Effector CD8-positive, alpha-beta T cell (primary cell): Measurements from ENCODE around the gene CAP2.
"Not testable (repeated sequence)": the region's sequence is repeated elsewhere in the genome, so short reads cannot be mapped to it uniquely, and the experiment has no call there.

Experiments used
- DNase-seq: peaks from one replicate; lab custom pipeline; 2025; lab: John Stamatoyannopoulos, UW

The CAP2 gene

DNA sequence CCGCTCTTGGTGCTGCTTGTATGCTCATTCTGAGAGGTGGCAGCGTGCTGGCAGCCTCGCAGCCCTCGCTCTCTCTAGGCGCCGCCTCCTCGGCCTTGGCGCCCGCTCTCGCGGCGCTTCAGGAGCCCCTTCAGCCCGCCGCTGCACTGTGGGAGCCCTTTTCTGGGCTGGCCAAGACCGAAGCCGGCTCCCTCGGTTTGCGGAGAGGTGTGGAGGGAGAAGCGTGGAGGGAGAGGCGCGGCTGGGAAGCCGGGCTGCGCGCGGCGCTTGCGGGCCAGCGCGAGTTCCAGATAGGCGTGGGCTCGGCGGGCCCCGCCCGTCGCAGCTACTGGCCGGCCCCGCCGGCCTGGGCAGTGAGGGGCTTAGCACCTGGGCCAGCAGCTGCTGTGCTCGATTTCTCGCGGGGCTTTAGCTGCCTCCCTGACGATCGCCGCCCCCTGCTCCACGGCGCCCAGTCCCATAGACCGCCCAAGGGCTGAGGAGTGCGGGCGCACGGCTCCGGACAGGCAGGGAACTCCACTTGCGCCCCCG, 187.2 kb downstream of the CAP2 start:
- DNase-seq = peak; percentile 4

DNA sequence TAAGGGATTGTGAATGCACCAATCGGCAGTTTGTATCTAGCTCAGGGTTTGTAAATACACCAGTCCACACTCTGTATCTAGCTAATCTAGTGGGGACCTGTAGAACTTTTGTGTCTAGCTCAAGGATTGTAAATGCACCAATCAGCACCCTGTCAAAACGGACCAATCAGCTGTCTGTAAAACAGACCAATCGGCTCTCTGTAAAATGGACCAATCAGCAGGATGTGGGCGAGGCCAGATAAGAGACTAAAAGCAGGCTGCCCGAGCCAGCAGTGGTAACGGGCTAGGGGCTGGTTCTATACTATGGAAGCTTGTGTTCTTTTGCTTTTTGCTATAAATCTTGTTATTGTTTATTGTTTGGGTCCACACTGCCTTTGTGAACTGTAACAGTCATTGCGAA, 187.9 kb downstream of the CAP2 start:
- DNase-seq = not testable (repeated sequence)

DNA sequence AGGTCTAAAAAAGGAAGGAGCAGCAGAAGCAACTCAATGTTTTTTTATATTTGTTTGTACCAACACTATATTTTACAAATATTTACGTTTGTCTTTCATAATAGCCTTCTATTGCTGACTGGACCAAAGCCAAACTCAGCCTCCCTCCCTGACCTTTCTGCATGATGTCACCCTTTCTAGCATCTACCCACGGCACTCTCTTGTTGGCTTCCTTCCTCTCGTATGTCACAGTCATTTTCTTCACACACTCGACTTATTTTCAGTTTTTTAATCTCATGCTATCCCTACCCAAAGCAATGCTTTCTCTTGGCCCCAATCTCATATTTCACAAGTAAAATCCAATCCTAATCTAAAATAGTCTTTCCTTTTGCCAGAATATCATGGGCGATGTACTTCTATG, 190.4 kb downstream of the CAP2 start:
- DNase-seq = no peak

DNA sequence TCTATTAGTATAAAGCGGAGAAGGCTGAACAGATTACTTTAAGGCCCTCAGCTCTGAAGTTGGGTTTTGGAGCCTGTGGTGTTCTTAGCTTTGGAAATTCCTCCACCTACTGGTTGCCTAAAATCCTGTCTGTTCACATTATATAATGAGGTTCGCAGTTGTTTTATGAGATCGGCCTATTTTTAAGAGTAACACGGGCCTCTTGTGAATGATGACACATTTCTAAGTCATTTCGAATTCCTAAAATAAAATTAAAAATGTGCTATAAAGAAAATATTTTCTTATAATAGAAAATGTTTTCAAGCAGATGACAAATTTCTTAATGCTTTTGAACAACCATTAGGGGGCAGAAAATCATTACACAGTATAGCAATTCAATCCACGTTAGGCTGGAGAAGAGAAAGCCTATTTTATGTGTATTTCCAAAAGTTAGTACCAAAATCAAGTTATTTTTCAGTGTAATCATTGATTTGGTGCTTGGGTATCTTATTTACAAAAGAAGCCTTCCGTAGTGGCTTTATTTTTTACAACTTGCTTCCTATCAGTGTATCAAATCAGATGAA, 190.9 kb downstream of the CAP2 start:
- no peak for DNase-seq

DNA sequence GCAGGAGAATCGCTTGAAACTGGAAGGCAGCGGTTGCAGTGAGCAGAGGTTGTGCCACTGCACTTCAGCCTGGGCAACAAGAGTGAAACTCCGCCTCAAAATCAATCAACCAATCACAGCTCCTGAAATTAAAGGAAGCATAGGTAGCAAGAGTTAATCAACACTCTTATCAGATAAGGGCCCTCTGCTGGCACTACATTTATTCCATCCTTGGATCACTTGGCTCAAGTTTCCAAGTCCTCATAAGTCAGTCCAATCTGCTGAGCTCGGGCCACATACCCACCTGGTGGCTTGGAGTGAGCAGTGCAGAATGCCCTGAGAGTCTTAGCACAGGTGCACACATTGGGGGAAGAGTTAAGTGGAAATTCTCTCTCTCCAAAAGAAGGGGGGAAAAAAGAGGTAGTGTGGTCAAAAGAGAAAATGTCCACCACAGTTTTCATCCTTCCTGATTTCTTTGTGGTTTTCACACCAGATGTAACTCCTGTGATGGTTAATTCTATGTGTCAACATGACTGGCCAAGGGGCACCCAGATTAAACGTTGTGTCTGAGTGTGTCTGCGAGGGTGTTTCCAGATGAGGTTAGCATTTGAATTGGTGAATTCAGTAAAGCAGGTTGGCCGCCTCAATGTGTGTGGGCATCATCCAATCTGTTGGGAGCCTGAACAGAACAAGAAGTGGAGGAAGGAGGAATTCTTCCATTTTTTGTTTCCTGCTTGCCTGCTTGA, 192.5 kb downstream of the CAP2 start:
- no peak for DNase-seq

DNA sequence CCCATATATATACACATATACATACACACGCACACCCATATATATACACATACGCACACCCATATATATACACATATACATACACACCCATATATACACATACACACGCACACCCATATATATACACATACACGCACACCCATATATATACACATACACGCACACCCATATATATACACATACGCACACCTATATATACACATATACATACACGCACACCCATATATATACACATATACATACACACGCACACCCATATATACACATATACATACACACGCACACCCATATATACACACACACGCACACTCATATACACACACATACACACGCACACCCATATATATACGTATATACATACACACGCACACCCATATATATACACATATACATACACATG, 193.2 kb downstream of the CAP2 start:
- DNase-seq = not testable (repeated sequence)

DNA sequence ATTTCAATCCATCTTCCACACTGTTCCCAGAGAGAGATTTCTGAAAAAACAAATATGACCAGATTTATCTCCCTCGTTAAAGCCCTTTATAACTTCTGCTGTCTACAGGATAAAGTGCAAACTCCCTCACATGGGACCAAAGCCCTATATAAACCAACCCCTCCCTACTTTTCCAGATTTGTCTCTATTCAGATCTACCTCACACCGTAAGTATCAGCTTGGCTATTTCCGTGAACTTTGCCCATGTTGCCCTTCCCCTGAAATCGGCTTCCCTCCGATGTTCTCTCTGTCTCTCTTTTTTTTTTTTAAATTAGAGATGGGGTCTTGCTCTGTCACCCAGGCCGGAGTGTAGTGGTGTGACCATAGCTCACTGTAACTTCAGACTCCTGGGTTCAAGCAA, 194.6 kb downstream of the CAP2 start:
- no peak for DNase-seq

DNA sequence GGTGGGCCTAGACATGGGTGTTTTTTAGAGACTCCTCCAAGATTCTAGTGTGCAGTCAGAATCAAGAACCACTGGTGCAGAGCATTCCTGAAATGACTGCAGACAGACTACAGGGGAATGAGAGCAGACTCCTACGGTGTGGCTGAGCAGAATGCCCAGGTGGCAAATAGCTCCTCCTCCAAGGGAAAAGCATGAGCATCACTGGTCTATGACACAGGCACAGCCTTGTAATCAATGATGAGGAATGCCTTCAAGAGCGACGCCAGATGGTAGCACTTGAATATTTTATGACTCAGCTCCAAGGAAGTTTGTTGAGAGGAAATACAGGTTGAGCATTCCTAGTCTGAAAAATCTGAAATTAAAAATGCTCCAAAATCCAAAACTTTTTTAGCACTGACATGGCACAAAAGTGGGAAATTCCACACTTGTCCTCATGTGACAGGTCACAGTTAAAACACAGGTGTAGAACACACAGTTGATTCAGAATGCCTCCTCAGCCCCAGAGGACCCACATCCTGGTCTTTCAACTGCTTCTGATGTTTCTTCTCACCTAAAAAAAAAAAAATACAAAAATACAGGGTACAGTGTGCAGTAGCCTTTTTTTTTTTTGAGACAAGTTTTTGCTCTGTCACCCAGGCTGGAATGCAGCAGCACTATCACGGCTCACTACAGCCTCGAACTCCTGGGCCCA, 196.2 kb downstream of the CAP2 start:
- DNase-seq = no peak

DNA sequence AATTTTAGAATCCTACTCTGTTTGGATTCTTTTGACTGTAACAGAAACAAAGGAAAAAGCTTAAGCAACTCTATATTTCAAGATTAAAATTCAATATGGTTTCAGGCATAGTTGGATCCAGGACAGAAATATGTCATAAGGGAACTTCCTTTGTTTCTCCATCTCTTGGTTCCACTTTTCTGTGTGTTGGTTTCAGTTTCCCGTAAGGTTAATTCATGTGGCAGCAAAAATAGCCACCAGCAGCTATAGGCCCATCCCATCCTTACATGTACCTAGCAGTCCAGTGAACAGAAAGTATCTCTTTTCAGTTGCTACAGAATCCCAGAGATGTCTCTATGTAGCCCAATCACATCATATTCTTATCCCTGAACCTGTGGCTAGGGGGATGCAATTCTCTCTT, 197.9 kb downstream of the CAP2 start:
- DNase-seq = no peak

DNA sequence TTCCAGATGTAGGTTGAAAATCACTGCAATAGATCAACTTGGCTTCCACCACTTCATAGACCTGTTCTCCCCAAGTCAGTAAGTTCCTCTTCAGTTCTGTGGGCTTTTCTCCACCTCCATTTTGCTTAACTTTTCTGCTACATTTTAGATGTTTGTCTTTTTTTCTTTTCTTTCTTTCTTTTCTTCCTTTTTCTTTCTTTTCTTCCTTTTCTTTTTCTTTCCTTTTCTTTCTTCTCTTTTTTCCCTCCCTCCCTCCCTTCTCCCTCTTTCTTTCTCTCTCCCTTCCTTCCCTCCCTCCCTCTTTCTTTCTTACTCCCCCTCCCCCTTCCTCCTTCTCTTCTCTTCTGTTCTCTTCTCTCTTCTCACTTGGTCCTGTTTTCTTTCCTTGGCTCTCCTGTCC, 199.9 kb downstream of the CAP2 start:
- no peak for DNase-seq

DNA sequence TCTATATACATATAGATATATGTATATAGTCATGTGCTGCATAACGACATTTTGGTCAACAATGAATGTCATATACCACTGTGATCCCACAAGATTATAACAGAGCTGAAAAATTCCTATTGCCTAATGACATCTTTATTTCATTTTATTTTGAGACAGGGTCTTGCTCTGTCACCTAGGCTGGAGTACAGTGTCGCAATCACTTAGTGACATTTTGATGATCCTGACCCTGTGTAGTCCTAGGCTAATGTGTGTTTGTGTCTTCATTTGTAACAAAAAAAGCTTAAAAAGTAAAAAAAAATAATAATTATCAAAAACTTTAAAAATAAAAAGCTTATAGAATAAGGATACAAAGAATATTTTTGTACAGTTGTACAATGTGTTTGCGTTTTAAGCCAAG, 202.7 kb downstream of the CAP2 start:
- DNase-seq = no peak

DNA sequence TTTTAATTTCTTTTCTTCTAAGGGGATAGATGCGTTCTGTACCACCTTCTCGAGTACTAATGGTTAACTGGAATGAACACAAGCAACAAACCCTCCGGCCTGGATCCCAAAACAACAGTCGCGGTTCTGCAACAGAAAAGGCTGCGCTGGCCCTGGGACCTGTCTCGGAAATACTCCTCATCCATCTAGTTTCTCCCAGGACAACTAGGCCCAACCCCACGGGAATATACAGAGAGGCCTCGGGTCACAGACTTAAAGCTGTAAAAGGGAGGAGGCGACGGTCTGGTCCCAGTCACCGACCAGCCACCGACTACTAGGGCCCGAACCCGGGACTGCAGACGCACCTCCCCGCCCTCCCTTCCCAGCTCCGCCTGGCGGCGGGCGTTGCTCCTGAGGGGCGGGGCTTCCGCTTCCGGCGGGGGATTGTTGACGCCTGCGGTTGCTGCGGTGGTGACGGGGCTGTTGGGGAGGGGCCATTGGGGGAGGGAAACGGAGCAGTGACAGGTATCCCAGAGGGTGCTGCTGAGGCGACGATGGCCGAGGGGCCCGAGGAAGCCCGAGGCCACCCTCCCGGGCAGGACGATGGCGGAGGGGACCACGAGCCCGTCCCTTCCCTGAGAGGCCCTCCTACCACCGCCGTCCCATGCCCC, 206.6 kb downstream of the CAP2 start, which contains the start of gene FAM8A1:
TSS of gene FAM8A1 (plus strand) at position 426 of the 650 bp plus-strand sequence. CDS start at position 534, 108 bp downstream.
- DNase-seq = peak; percentile 88

DNA sequence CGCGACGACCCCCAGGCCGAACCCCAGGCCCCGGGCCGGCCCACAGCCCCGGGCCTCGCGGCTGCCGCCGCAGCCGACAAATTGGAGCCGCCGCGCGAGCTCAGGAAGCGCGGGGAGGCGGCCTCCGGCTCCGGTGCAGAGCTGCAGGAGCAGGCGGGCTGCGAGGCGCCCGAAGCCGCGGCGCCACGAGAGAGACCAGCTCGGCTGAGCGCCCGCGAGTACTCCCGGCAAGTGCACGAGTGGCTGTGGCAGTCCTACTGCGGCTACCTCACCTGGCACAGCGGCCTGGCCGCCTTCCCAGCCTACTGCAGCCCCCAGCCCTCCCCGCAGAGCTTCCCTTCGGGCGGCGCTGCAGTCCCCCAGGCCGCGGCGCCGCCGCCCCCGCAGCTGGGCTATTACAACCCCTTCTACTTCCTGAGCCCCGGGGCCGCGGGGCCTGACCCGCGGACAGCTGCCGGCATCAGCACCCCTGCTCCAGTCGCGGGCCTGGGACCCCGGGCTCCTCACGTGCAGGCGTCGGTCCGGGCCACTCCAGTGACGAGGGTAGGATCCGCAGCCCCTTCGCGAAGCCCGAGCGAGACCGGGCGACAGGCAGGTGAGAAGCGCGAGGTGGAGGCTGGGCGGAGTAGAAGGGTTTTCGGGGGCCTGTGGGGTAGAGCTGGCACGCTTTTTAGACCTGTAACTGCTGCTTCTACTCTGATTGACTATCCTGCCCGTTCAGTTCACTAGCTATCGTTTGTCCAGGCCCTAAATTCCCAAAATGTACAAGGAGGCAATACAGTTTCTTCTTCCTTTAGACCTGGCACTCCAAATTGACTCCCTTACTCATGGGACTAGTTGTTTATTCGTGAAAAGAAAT, 207.4 kb downstream of the CAP2 start:
- peak; percentile 43 for DNase-seq

DNA sequence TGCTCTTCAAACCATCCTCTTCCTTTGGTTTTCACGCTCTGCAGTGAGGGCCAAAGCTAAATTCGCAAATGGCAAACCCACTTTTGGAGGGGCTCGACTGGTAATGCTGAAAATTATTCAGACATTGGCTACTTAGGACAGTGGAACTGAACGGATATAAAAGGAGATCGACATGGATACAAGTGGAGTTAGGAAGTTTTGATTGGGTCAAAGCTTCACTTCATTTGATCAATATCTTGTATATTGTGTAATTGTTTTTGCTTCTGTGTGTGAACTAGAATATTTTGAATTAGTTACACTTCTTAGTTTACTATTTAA, 207.9 kb downstream of the CAP2 start:
- no peak for DNase-seq

DNA sequence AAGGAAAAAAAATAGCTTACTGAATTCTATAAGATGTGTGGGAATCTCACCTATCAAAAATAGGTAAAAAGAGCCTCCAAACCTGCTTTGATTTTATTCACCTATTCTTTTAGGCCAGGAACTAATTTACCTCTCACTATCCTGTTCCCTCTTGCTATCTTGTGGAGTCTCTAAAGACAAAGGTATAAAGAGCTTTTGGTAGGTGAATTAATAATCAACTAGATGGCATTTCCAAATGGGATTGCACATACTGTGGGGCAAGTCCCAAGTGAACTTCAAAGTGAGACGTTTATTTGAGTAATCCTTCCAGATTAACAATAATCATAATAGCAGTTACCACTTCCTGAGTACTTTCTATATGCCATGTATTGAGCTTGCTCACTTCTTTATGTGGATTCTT, 209.5 kb downstream of the CAP2 start:
- DNase-seq = no peak

DNA sequence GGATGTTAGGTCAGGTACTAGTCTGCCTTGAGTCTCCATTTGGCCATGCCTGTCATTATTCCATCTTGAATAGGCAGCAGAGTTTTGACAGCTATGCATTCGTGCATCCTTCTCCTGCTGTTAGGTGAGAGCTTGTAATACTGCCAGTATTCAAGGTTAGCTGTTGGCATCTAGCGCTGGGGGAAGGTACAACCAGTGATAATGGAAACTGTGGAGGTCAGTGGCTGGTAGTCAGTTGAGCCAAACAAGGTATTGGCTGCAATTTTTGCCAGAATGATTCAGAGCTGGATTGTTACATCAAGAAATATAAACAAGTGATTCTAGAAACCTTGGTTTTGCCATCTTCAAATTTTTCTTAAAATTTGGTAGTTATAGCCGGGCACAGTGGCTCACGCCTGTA, 213.2 kb downstream of the CAP2 start:
- no peak for DNase-seq
